HG02870 (cell line): ENCODE data around the gene SHISAL2B.
"Not testable (repeated sequence)": the region's sequence is repeated elsewhere in the genome, so short reads cannot be mapped to it uniquely, and the experiment has no call there.

Experiments used
- ATAC-seq: cut with Tn5 transposase; IDR thresholded peaks from one replicate; pipeline ENCODE4 v1.9.1; 2021; ENCODE audit warnings: mild to moderate bottlenecking, moderate library complexity; ENCODE audit not compliant: unreplicated experiment

SHISAL2B gene

DNA sequence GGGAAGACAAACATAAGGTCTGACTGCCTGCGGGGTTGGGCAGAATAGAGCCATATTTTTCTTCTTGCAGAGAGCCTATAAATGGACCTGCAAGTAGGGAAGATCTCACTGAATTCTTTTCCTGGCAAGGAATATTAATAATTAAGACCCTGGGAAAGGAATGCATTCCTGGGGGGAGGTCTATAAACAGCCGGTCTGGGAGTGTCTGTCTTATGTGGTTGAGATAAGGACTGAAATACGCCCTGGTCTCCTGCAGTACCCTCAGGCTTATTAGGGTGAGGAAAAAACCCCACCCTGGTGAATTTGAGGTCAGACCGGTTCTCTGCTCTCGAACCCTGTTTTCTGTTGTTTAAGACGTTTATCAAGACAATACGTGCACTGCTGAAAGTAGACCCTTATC, 6.1 kb downstream of the SHISAL2B start:
- not testable (repeated sequence) for ATAC-seq

DNA sequence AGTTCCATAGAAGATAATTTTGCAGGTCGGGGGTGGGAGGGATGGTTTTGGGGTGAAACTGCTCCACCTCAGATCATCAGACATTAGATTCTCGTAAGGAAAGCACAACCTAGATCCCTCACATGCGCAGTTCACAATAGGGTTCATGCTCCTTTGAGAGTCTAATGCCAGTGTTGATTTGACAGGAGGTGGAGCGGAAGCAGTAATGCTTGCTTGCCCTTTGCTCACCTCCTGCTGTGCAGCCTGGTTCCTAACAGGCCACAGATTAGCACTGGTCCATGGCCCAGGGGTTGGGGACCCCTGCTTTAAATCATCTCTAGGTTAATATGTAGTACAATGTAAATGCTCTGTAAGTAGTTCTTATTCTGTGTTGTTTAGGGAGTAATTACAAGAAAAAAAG, 10.5 kb downstream of the SHISAL2B start:
- no peak for ATAC-seq

DNA sequence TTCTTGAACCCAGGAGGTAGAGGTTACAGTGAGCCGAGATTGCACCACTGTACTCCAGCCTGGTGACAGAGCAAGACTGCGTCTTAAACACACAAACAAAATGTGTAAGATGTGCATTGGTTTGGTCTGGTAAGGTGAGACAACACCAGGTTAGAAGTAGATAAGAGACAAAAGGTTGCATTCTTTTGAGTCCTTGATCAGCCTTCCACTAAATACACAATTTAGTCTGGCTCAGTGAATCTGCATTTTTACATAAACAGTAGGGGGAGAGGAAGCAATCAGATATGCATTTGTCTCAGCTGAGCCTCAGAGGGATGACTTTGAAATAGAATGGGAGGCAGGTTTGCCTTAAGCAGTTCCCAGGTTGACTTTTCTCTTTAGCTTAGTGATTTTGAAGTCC, 15.8 kb downstream of the SHISAL2B start:
- not testable (repeated sequence) for ATAC-seq

DNA sequence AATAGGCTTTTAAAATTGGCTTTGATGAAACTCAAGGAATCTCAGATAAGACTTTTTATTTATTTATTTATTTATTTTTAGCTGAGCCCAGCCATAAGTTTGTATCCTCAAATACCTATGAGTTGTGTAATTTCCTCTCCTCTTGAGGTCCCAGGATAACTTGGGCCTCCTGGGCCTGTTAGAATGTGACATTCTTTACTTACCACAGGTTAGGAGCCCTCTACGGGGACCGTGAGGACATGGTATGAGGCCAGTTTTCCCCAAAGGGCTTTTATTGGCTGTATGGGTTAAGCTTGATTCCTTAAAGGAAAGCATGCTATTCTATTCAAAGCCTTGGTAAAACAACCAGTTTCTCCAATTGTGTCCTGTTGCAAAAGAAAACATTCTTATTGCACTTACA, 16.9 kb downstream of the SHISAL2B start:
- no peak for ATAC-seq

DNA sequence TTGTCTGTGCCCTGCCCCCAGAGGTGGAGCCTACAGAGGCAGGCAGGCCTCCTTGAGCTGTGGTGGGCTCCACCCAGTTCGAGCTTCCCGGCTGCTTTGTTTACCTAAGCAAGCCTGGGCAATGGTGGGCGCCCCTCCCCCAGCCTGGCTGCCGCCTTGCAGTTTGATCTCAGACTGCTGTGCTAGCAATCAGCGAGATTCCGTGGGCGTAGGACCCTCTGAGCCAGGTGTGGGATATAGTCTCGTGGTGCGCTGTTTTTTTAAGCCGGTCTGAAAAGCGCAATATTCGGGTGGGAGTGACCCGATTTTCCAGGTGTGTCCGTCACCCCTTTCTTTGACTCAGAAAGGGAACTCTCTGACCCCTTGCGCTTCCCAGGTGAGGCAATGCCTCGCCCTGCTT, 24.2 kb downstream of the SHISAL2B start:
- not testable (repeated sequence) for ATAC-seq

- no peak for ATAC-seq
These were observed 32.3 kb downstream of the SHISAL2B start for GRCh38 chr5:64722588-64722987.

DNA sequence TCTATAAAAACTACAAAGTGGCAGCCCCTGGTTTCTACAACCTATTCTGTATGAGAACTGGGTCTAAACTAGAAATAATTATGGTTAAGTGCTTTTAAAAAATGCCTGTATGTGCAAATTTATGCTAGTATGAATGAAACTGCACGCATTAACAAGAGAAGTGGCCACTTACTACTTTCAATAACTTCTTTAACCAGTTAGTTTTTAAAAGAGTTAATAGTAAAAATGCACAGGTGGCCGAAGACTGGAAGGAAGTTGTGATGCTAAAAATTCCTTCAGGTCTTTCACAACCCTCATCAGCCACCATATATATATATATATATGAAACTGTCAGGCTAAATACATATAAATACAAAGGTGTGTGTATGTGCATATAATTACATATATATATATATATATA, 36.8 kb downstream of the SHISAL2B start:
- no peak for ATAC-seq

DNA sequence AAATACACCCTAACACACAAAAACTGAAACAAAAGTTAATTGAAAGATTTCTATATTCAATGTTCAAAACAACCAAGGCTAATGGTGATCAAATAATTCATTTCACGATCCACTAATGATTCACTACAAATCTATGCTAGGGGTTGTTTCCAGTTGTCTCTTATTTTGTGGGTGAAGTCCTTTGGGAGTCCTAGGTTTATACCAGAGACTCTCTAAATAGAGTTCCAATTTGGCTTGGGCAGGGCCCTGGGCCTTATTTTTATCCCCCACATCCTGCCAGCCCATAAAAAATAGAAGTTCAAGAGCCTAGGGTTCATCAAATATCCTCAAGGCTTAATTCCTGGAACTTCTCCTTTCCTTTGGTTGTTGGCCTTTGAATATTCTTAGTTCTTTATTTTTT, 52.1 kb downstream of the SHISAL2B start:
- no peak for ATAC-seq

- no peak for ATAC-seq
These were observed 52.5 kb downstream of the SHISAL2B start for GRCh38 chr5:64742821-64743220.

DNA sequence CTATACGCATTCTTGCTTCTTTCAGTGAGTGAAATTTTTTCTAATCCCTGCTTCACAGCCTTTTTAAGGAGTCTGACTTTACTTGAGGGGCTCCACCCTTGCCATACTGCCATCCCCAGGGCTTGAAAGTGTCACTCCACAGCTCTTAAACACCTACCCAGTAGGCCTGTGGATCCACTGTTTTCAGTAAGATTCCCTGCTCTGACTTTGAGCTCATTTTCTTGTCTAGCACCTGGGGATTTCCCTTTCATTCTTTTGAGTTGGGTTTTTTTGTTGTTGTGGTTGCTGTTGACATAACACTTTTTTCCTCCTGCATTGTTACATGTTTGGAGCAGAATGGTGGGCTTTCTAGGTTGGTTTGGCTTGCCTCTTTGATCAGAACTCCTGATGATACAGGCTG, 54.6 kb downstream of the SHISAL2B start:
- no peak for ATAC-seq

- no peak for ATAC-seq
These were observed 56.1 kb downstream of the SHISAL2B start for GRCh38 chr5:64746446-64746845.

- no peak for ATAC-seq
These were observed 59.1 kb downstream of the SHISAL2B start for GRCh38 chr5:64749385-64749784.

- no peak for ATAC-seq
These were observed 63.8 kb downstream of the SHISAL2B start for GRCh38 chr5:64754066-64754465.

- no peak for ATAC-seq
These were observed 68.6 kb downstream of the SHISAL2B start for GRCh38 chr5:64758901-64759300.

GRCh38 chr5:64759960-64760660, 69.8 kb downstream of the SHISAL2B start:
- ATAC-seq: no peak

GRCh38 chr5:64763948-64764503, 73.7 kb downstream of the SHISAL2B start:
- ATAC-seq: no peak

GRCh38 chr5:64765804-64766504, 75.7 kb downstream of the SHISAL2B start:
- no peak for ATAC-seq

DNA sequence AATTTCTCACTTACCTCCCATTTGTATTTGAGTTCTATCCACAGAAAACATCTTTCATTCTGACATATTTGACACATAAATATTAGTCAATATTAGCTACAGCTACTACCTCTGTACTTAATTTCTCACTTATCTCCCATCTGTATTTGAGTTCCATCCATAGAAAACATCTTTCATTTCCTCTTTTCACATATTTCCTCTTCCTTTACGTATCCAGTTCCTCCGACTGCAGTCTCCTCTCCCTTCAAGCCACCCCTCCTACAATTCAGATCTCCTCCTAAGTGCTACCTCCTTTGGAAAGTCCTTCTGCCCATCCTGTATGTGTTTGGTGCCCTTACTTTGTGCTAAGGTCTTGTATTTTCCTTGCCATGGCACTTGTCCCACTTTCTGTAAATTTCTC, 76.6 kb downstream of the SHISAL2B start:
- no peak for ATAC-seq
